ENCODE measurements around the gene TPM3. TPM values are rescaled to one million over a fixed set of nuclear protein-coding genes. Genes with fewer than 3 reads are reported as not detected.
A peak's percentile ranks its signal among the peaks of the same experiment; 100 is the strongest.

TPM3 gene
- total and polyA plus RNA-seq, 10 of the 15 experiments (the other 5 are each of a cell fraction or from before 2014, with no cell fraction given), result 270 to 759 (median 505) TPM

DNA sequence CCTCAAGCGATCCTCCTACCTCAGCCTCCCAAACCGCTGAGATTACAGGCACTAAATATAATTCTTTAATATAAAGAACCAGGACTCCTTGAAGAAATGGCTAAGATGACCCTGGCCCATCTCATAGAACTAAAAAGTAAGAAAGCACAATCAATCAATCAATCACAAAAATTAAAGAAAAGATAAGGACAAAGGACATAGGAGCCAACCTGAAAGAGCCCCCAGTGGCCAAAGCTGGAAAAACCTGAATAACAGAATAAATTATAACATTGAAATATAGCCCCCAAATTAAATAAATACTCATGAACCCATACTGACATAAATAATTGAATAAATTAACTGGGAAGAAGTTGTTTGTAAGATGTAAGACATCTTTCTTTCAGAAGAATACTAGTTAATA lies 45.9 kb downstream of the TPM3 start:
- RAD21 ChIA-PET (ENCODE audit: unreplicated experiment), result no interaction called here
- TF ChIP-seq, protein P1, sequence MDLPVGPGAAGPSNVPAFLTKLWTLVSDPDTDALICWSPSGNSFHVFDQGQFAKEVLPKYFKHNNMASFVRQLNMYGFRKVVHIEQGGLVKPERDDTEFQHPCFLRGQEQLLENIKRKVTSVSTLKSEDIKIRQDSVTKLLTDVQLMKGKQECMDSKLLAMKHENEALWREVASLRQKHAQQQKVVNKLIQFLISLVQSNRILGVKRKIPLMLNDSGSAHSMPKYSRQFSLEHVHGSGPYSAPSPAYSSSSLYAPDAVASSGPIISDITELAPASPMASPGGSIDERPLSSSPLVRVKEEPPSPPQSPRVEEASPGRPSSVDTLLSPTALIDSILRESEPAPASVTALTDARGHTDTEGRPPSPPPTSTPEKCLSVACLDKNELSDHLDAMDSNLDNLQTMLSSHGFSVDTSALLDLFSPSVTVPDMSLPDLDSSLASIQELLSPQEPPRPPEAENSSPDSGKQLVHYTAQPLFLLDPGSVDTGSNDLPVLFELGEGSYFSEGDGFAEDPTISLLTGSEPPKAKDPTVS (IDR thresholded peaks at IDR 0.05; ENCODE audit: low read depth, low read length), result no peak
- TF ChIP-seq, protein P2, sequence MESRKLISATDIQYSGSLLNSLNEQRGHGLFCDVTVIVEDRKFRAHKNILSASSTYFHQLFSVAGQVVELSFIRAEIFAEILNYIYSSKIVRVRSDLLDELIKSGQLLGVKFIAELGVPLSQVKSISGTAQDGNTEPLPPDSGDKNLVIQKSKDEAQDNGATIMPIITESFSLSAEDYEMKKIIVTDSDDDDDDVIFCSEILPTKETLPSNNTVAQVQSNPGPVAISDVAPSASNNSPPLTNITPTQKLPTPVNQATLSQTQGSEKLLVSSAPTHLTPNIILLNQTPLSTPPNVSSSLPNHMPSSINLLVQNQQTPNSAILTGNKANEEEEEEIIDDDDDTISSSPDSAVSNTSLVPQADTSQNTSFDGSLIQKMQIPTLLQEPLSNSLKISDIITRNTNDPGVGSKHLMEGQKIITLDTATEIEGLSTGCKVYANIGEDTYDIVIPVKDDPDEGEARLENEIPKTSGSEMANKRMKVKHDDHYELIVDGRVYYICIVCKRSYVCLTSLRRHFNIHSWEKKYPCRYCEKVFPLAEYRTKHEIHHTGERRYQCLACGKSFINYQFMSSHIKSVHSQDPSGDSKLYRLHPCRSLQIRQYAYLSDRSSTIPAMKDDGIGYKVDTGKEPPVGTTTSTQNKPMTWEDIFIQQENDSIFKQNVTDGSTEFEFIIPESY (IDR thresholded peaks at IDR 0.05), result no peak
- TF ChIP-seq, protein P3, sequence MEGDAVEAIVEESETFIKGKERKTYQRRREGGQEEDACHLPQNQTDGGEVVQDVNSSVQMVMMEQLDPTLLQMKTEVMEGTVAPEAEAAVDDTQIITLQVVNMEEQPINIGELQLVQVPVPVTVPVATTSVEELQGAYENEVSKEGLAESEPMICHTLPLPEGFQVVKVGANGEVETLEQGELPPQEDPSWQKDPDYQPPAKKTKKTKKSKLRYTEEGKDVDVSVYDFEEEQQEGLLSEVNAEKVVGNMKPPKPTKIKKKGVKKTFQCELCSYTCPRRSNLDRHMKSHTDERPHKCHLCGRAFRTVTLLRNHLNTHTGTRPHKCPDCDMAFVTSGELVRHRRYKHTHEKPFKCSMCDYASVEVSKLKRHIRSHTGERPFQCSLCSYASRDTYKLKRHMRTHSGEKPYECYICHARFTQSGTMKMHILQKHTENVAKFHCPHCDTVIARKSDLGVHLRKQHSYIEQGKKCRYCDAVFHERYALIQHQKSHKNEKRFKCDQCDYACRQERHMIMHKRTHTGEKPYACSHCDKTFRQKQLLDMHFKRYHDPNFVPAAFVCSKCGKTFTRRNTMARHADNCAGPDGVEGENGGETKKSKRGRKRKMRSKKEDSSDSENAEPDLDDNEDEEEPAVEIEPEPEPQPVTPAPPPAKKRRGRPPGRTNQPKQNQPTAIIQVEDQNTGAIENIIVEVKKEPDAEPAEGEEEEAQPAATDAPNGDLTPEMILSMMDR (IDR thresholded peaks at IDR 0.05 in 2 of 3, conservative IDR thresholded peaks at IDR 0.05 in 1 of 3; ENCODE audit: control insufficient read depth in 2 of 3, extremely low read depth in 1 of 3, insufficient read depth in 1 of 3, low read depth in 3 of 3, low read length in 3 of 3), result peak; percentile 9 to 42 (median 42); a peak in 4 of 6 replicates
- POLR2A ChIA-PET, result no interaction called here
- ATAC-seq, result 0 out of 3 replicates have a peak, but pooled peaks have one; percentile 29
- no peaks in the 10 kb centered on the region for H3K27me3 ChIP-seq (replicated peaks in 1 of 2; ENCODE audit: control insufficient read depth in 2 of 2, insufficient read depth in 2 of 2, low read length in 1 of 2)
- no peak for FAIRE-seq
- H3K27ac ChIP-seq (ENCODE audit: control insufficient read depth, insufficient read depth), result no peak overlapping the region
- DNase-seq (ENCODE audit: low read depth, low spot score), result no peak
- SMC1A ChIA-PET (ENCODE audit: uncharacterized antibody, unreplicated experiment), result interaction anchor here (0.6 to 1.9 kb wide), 6 partner anchors 8 to 155 kb away, joined by 3 to 5 read pairs (median 4); no protein-coding TSS in a partner anchor
- 88% methylated on average over 2 of the region's 2 CpGs for WGBS (ENCODE audit: insufficient coverage, insufficient replicate concordance, low lambda C conversion rate, missing lambda C conversion rate)
- intact Hi-C loops (cut with micrococcal nuclease; ENCODE audit: unreplicated experiment) (no loop called here), in situ Hi-C loops (cut with MboI) (no loop called here)
- H3K4me3 ChIP-seq, result no peak overlapping the region
- H3K36me3 ChIP-seq (ENCODE audit: control insufficient read depth in 2 of 2, insufficient read depth in 2 of 2, low read length in 1 of 2), result no peaks in the 10 kb centered on the region
- H3K4me2 ChIP-seq (ENCODE audit: control insufficient read depth, insufficient read depth), result no peak overlapping the region
- BruUV-seq (replicated peaks), result no TSS peak
- CTCF ChIA-PET, result interaction anchor here (1.2 to 1.5 kb wide), 2 partner anchors 11 to 13 kb away, joined by 4 to 6 read pairs; no protein-coding TSS in a partner anchor
- no peaks in the 10 kb centered on the region for H3K79me2 ChIP-seq (ENCODE audit: control insufficient read depth, insufficient read depth, low read length)
- H3K4me1 ChIP-seq (ENCODE audit: control insufficient read depth, insufficient read depth, low read length), result no peaks in the 10 kb centered on the region; the same call in 1 of the 2 replicates
- no peak overlapping the region for H2AFZ ChIP-seq (ENCODE audit: control insufficient read depth, low read depth, low read length)
- H4K20me1 ChIP-seq (ENCODE audit: control insufficient read depth, insufficient read depth), result no peaks in the 10 kb centered on the region
- no peaks in the 10 kb centered on the region for H3K9me3 ChIP-seq (replicated peaks; ENCODE audit: control insufficient read depth, insufficient read depth, low read length)
- H3K9ac ChIP-seq (ENCODE audit: control insufficient read depth, insufficient read depth, low read length), result no peak overlapping the region

All from GM12878 (cell line).